ENCODE measurements around the gene TRRAP.

Gene TRRAP

GRCh38 chr7:98830972-98831548 is 47.3 kb upstream of the TRRAP start:
- ChIA-PET POLR2A (no interaction called here), CTCF (interaction anchor here (0.6 to 4.9 kb wide), 26 partner anchors 8 to 558 kb away, joined by 3 to 57 read pairs (median 4); no protein-coding TSS in a partner anchor)
- Histone ChIP-seq H3K4me3 (ENCODE audit: low read depth, low read length) (no peak overlapping the region), H3K4me1 (ENCODE audit: control insufficient read depth, insufficient read depth, low read length) (no peaks in the 10 kb centered on the region), H3K36me3 (ENCODE audit: control insufficient read depth in 2 of 2, insufficient read depth in 1 of 2, low read length in 2 of 2) (no peaks in the 10 kb centered on the region), H3K27ac (ENCODE audit: extremely low read depth, low read depth, low read length) (no peak overlapping the region), H3K9me3 (ENCODE audit: control insufficient read depth, insufficient read depth, low read depth, low read length) (no peaks in the 10 kb centered on the region)
- TF ChIP-seq ZNF24 (tag by site-specific recombination; IDR thresholded peaks at IDR 0.05) (peak; percentile 80; the same call in 1 of the 2 replicates), ZNF514 (tag by site-specific recombination; IDR thresholded peaks at IDR 0.05) (no peak)

- Histone ChIP-seq H3K36me3 (ENCODE audit: control insufficient read depth in 2 of 2, insufficient read depth in 1 of 2, low read length in 2 of 2) (no peaks in the 10 kb centered on the region), H3K9me3 (ENCODE audit: control insufficient read depth, insufficient read depth, low read depth, low read length) (no peaks in the 10 kb centered on the region), H3K27ac (ENCODE audit: extremely low read depth, low read depth, low read length) (no peak overlapping the region), H3K4me3 (ENCODE audit: low read depth, low read length) (no peak overlapping the region), H3K4me1 (ENCODE audit: control insufficient read depth, insufficient read depth, low read length) (no peaks in the 10 kb centered on the region)
- POLR2A ChIA-PET = no interaction called here
- CTCF ChIA-PET = interaction anchor here (0.5 to 4.9 kb wide), 34 partner anchors 9 to 806 kb away, joined by 3 to 57 read pairs (median 4); partner anchors contain the start of gene TRRAP
- TF ChIP-seq GLIS1 (tag by site-specific recombination; IDR thresholded peaks at IDR 0.05) (no peak), ZSCAN30 (tag by site-specific recombination; IDR thresholded peaks at IDR 0.05) (no peak), ZNF600 (tag by site-specific recombination; IDR thresholded peaks at IDR 0.05) (no peak), CTCF (tag by site-specific recombination; IDR thresholded peaks at IDR 0.05) (peak; percentile 57), ZFP69B (tag by site-specific recombination; IDR thresholded peaks at IDR 0.05) (no peak), BCL11A (tag by site-specific recombination; IDR thresholded peaks at IDR 0.05; ENCODE audit: low read depth) (no peak), ZNF324 (tag by site-specific recombination; IDR thresholded peaks at IDR 0.05) (no peak), ZSCAN5A (tag by site-specific recombination; IDR thresholded peaks at IDR 0.05) (no peak), YY1 (tag by site-specific recombination; IDR thresholded peaks at IDR 0.05) (no peak), ZNF2 (tag by site-specific recombination; IDR thresholded peaks at IDR 0.05) (peak; percentile 30; the same call in 1 of the 2 replicates), PRDM10 (tag by site-specific recombination; IDR thresholded peaks at IDR 0.05) (no peak), ZNF658 (tag by site-specific recombination; IDR thresholded peaks at IDR 0.05) (no peak)
- TF ChIP-seq, protein P1, sequence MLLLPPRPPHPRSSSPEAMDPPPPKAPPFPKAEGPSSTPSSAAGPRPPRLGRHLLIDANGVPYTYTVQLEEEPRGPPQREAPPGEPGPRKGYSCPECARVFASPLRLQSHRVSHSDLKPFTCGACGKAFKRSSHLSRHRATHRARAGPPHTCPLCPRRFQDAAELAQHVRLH (tag by site-specific recombination; IDR thresholded peaks at IDR 0.05) = peak; percentile 48; the same call in 1 of the 2 replicates
- TF ChIP-seq, protein P2, sequence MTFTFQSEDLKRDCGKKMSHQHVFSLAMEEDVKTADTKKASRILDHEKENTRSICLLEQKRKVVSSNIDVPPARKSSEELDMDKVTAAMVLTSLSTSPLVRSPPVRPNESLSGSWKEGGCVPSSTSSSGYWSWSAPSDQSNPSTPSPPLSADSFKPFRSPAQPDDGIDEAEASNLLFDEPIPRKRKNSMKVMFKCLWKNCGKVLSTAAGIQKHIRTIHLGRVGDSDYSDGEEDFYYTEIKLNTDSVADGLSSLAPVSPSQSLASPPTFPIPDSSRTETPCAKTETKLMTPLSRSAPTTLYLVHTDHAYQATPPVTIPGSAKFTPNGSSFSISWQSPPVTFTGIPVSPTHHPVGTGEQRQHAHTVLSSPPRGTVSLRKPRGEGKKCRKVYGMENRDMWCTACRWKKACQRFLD (tag by site-specific recombination; IDR thresholded peaks at IDR 0.05) = no peak
- TF ChIP-seq, protein P3, sequence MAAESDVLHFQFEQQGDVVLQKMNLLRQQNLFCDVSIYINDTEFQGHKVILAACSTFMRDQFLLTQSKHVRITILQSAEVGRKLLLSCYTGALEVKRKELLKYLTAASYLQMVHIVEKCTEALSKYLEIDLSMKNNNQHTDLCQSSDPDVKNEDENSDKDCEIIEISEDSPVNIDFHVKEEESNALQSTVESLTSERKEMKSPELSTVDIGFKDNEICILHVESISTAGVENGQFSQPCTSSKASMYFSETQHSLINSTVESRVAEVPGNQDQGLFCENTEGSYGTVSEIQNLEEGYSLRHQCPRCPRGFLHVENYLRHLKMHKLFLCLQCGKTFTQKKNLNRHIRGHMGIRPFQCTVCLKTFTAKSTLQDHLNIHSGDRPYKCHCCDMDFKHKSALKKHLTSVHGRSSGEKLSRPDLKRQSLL (tag by site-specific recombination; IDR thresholded peaks at IDR 0.05) = no peak
Observed at GRCh38 chr7:98831641-98832221, 46.6 kb upstream of the TRRAP start.

Data from HEK293 (cell line).